LNCAP (cell line): Measurements from ENCODE around the gene SESN3.

Experiments used
- TF ChIP-seq, protein P1 (sequence below): fragments of 450-650 bp; IDR thresholded peaks from 2 replicates; pipeline ENCODE4 v1.5.1; 2017; ENCODE audit warnings: mild to moderate bottlenecking

The SESN3 gene

GRCh38 chr11:95123556-95123955 lies 107.4 kb downstream of the SESN3 start:
- TF ChIP-seq, protein P1, sequence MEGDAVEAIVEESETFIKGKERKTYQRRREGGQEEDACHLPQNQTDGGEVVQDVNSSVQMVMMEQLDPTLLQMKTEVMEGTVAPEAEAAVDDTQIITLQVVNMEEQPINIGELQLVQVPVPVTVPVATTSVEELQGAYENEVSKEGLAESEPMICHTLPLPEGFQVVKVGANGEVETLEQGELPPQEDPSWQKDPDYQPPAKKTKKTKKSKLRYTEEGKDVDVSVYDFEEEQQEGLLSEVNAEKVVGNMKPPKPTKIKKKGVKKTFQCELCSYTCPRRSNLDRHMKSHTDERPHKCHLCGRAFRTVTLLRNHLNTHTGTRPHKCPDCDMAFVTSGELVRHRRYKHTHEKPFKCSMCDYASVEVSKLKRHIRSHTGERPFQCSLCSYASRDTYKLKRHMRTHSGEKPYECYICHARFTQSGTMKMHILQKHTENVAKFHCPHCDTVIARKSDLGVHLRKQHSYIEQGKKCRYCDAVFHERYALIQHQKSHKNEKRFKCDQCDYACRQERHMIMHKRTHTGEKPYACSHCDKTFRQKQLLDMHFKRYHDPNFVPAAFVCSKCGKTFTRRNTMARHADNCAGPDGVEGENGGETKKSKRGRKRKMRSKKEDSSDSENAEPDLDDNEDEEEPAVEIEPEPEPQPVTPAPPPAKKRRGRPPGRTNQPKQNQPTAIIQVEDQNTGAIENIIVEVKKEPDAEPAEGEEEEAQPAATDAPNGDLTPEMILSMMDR: no peak

GRCh38 chr11:95121698-95122097 lies 109.3 kb downstream of the SESN3 start:
- TF ChIP-seq, protein P1: no peak

DNA sequence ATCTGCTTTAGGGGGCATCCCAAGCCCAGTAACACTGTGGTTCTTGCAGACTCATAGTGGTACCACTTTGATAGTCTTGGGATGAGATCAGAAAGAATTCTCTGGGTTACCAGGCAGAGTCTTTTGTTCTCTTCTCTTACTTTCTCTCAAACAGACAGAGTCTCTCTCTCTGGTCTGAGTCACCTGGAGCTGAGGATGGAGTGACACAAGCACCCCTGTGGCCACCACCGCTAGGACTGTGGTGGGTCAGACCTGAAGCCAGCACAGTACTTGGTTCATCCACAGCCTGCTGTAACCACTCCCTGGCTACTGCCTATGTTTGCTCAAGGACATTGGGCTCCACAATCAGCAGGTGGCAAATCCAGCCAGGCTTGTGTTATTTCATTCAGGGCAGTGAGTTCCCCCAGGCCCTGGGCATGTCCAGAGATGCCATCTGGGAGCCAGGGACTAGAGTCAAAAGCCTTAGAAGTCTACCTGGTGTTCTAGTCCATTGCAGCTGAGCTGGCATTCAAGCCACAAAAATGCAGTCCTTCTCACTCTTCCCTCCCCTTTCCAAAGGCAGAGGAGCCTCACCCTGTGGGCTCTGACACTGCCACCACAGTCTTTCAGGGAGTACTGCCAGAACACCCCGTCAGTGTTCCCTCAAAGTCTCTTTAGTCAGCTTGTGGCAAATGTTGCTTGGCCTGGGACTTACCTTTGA lies 111.5 kb downstream of the SESN3 start:
- TF ChIP-seq, protein P1: no peak

- TF ChIP-seq, protein P1: no peak
Observed at GRCh38 chr11:95115597-95115996, 115.4 kb downstream of the SESN3 start.
